Tibial artery (tissue), 4 donors: ENCODE data around the gene EHD1.

ENCODE experiments used
- DNase-seq, 2 donors: peaks; one replicate each; pipeline ENCODE4 v3.0.0-alpha.2; 2019
- H3K27ac ChIP-seq, 2 donors: fragments of 200-600 bp; sonication (generic) in 1 of 2; 1 replicate in 1 of 2; 2 replicates in 1 of 2; pipeline ENCODE4 v1.5.1; 2018 to 2019; ENCODE audit warnings: mild to moderate bottlenecking in 1 of 2
- H3K27me3 ChIP-seq, 2 donors: fragments of 200-600 bp; sonication (generic) in 1 of 2; one replicate each; pipeline versions ENCODE4 v1.5.1 to v1.6.0; 2016 to 2019
- H3K36me3 ChIP-seq, 3 donors: fragments of 200-600 bp; sonication (generic) in 2 of 3; one replicate each; pipeline ENCODE4 v1.5.1; 2016 to 2019; ENCODE audit warnings: mild to moderate bottlenecking in 2 of 3
- H3K4me1 ChIP-seq, 4 donors: fragments of 200-600 bp; sonication (generic) in 2 of 4; 1 replicate in 3 of 4; 2 replicates in 1 of 4; pipeline ENCODE4 v1.5.1; 2016 to 2019
- H3K4me3 ChIP-seq, 2 donors: fragments of 200-600 bp; sonication (generic) in 1 of 2; 1 replicate in 1 of 2; 2 replicates in 1 of 2; pipeline ENCODE4 v1.5.1; 2018 to 2019; ENCODE audit warnings: mild to moderate bottlenecking in 2 of 2
- H3K9me3 ChIP-seq, 3 donors: fragments of 200-600 bp; sonication (generic) in 1 of 3; one replicate each; pipeline ENCODE4 v1.5.1; 2016 to 2019
- intact Hi-C: fragments of 100-400 bp; cut with DNase I; formaldehyde crosslinking; loops from one replicate; pipeline ENCODE4 v1.15.0; 2023; ENCODE audit warnings: low total_unique reads
- TF ChIP-seq, protein P1 (sequence below), 2 experiments: fragments of 200-600 bp in 1 of 2; fragments of 450-650 bp in 1 of 2; IDR thresholded peaks; one replicate each; pipeline ENCODE4 v1.5.1; 2017 to 2019; ENCODE audit warnings: antibody characterized with exemption in 2 of 2, mild to moderate bottlenecking in 1 of 2, moderate library complexity in 1 of 2

The EHD1 gene

DNA sequence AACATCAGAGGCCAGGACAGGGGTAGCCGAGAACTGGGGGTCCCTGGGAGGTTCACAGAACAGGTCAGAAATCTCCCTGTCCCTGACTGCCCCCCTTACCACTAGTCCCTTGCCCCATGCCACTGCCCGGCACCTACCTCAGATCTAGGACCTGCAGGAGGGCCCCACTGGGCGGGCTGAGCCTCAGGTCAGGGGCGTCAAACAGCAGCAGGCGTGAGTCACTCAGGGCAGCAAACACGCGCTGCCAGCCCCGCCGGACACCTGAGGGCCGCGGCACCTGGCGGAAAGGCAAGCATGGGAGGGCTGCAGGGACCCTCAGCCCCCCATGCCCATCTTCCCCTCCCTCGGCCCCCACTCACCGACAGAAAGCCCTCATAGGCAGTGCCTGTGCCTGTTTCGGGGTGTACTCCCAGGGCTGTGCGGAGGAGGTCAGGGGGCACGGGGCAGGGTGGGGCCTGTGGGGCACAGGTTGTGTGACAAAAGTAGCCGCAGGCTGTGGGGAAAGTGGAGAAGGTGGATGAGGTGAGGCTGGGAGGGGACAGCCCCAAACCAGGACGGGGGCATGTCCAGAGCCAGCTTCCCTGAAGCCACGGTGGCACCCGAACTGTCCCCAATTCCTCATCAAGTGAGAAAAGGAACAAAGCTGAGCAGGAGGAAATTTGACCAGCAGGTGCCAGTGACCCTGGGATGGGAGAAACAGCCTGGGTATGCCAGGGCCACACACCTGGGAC, 45.8 kb downstream of the EHD1 start:
- peaks cover 0 to 13% (median 0%) of the 10 kb centered on the region in 4 donors for H3K4me1 ChIP-seq
- peaks cover 0 to 68% (median 0%) of the 10 kb centered on the region in 3 donors for H3K36me3 ChIP-seq
- intact Hi-C loops = no loop called here
- TF ChIP-seq, protein P1, sequence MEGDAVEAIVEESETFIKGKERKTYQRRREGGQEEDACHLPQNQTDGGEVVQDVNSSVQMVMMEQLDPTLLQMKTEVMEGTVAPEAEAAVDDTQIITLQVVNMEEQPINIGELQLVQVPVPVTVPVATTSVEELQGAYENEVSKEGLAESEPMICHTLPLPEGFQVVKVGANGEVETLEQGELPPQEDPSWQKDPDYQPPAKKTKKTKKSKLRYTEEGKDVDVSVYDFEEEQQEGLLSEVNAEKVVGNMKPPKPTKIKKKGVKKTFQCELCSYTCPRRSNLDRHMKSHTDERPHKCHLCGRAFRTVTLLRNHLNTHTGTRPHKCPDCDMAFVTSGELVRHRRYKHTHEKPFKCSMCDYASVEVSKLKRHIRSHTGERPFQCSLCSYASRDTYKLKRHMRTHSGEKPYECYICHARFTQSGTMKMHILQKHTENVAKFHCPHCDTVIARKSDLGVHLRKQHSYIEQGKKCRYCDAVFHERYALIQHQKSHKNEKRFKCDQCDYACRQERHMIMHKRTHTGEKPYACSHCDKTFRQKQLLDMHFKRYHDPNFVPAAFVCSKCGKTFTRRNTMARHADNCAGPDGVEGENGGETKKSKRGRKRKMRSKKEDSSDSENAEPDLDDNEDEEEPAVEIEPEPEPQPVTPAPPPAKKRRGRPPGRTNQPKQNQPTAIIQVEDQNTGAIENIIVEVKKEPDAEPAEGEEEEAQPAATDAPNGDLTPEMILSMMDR (IDR thresholded peaks at IDR 0.05) = no peak
- no peaks in the 10 kb centered on the region for H3K27me3 ChIP-seq
- no peaks in the 10 kb centered on the region for H3K9me3 ChIP-seq
- H3K4me3 ChIP-seq = no peak overlapping the region
- no peak overlapping the region for H3K27ac ChIP-seq
- DNase-seq = no peak

DNA sequence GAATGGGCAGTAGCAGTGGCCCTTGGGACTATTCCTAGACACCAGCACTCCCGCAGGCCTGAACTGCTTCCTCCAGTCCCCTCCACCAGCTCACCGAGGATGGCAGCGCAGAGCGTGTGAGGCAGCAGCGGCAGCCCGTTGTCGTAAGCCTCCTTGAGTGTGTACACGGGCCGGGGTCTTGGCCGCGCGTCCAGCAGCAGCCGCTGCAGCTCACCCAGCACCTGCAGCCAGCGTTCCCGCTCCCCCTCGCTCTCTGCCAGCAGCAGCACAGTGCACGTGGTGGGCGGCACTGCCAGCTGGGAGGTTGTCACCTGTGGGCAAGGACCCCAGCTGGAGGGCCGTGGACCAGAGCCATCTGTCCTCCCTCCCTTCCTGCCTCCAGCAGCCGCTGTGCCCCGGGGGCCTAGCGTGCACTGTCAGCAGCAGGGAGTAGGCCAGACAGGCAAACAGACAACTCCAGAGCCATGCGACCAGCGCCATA, 47.0 kb downstream of the EHD1 start:
- TF ChIP-seq, protein P1 (IDR thresholded peaks at IDR 0.05) = no peak
- intact Hi-C loops = no loop called here
- Histone ChIP-seq H3K4me3 (no peak overlapping the region), H3K36me3 (peaks cover 0 to 77% (median 0%) of the 10 kb centered on the region in 3 donors), H3K27ac (no peak overlapping the region), H3K4me1 (peaks cover 0 to 13% (median 0%) of the 10 kb centered on the region in 4 donors), H3K9me3 (no peaks in the 10 kb centered on the region), H3K27me3 (no peaks in the 10 kb centered on the region)
- no peak for DNase-seq

DNA sequence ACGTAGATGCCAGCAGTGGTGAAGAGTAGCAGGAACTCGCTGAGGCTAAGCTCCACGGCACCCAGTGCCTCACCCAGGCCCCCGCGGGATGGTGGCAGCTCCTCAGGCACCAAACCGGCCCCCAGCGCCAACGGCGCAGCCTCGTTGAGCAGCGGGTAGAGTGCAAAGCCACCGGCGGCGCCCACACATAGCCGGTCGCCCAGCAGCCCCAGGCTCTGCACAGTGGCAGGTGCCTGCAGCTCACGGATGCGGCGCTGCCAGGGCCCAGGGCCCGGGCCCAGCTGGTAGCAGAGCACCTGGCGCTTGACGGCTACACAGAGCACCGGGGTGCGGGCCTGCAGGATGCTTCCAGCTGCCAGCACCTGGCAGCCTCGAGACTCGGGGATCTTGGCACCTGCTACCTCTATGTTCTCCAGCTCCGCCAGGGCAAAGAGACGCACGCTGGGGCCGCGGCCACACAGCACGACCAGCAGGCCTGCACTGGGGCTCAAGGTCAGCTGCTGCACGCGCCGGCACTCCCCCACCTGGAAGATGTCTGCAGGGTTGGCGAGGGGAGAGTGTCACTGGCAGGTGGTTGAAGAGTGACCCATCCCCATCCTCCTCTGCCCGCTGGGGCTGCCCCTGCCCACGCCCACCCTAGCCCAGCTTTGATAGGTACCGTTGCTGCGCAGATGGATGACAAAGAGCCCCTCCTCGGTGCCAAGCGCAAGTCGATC, 48.7 kb downstream of the EHD1 start:
- intact Hi-C loops = no loop called here
- H3K27me3 ChIP-seq = no peaks in the 10 kb centered on the region
- DNase-seq = no peak
- no peak overlapping the region for H3K4me3 ChIP-seq
- no peaks in the 10 kb centered on the region for H3K9me3 ChIP-seq
- no peak overlapping the region for H3K27ac ChIP-seq
- no peaks in the 10 kb centered on the region for H3K4me1 ChIP-seq
- TF ChIP-seq, protein P1 (IDR thresholded peaks at IDR 0.05) = no peak
- peaks cover 0 to 80% (median 0%) of the 10 kb centered on the region in 3 donors for H3K36me3 ChIP-seq

DNA sequence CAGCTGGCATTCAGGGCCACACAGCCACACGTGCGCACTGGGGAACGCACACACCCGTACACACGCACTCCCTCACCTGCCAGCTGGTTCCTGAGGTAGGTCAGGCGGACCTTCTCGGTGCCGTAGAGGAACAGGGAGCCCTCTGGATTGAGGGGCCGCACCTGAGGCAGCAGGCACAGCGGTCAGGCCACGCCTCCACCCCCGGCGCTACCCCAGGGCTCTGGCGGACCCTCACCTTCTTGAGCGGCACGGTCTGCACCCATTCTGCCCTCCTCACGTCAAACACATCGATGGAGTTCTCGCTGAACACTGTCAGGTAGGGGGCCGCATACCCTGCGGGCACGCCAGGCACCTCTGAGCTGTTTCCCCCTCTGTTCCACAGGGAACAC, 51.0 kb downstream of the EHD1 start:
- Histone ChIP-seq H3K9me3 (no peaks in the 10 kb centered on the region), H3K4me3 (no peak overlapping the region), H3K36me3 (peaks cover 0 to 58% (median 0%) of the 10 kb centered on the region in 3 donors), H3K27ac (no peak overlapping the region), H3K4me1 (no peaks in the 10 kb centered on the region), H3K27me3 (no peaks in the 10 kb centered on the region)
- TF ChIP-seq, protein P1 (IDR thresholded peaks at IDR 0.05) = no peak
- no peak for DNase-seq
- intact Hi-C loops = no loop called here

DNA sequence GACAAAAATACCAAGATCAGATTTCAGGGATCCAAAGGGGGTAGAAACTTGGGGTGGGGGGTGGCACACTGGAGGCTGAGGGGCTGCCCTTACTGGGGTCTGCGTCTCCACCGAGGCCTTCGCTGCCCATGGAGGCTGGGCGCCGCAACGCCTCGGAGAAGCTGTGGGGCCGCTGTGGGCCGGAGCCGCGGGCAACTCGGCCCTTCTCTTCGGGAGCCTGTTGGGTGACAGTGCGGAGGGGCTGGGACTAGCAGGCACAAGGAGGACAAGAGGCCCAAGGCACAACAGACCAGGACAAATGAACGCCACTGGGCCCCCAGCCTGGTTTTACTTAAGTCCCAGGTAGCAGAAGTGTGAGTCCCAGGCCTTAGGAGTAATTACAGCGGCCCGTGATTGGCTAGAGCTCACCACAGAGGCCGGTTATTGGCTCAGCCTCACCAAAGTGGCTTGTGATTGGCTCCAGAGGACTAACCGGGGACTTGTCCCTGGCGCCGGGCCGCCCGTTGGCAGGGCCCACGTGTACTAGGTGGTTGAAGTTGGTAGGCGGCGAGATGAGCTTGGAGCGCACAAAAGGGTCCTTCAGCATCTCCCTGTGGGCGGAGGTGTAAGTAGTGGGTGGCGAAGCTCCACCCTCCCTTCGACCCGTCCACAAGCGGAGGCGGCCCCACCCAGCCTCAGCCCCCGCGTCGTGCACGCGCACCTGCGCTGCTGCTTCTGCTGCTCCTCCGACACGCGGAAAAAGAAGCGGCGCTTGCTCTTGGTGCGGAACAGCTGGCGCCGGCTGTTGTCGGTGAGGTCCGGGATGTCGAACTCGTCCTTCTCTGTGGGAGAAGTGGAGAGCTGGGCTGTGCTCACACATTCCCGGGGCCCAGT, 51.6 kb downstream of the EHD1 start:
- no peaks in the 10 kb centered on the region for H3K4me1 ChIP-seq
- no peaks in the 10 kb centered on the region for H3K9me3 ChIP-seq
- TF ChIP-seq, protein P1 (IDR thresholded peaks at IDR 0.05) = no peak
- DNase-seq = no peak
- H3K4me3 ChIP-seq = no peak overlapping the region
- H3K27ac ChIP-seq = no peak overlapping the region
- no peaks in the 10 kb centered on the region for H3K27me3 ChIP-seq
- H3K36me3 ChIP-seq = peaks cover 0 to 52% (median 0%) of the 10 kb centered on the region in 3 donors
- intact Hi-C loops = no loop called here
